NCI-H146 treated with DMSO at 0.1 percent for 48 hours (cell line): ENCODE data around the gene AUH.

ENCODE experiments used
- DNase-seq: peaks from one replicate; lab custom pipeline; 2025; ENCODE audit not compliant: unreplicated experiment; lab: John Stamatoyannopoulos, UW

Gene AUH

DNA sequence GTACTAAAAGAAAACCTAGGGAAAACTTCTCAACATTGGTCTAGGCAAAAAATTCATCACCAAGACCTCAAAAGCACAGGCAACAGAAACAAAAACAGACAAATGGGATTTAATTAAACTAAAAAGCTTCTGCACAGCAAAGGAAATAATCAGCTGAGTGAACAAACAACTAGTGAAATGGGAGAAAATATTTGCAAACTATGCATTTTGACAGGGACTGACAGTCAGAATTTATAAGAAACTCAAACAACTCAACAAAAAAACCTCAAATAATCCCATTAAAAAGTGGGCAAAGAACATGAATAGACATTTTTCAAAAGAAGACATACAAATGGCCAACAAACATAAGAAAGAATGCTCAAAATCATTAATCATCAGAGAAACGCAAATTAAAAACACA, 189.4 kb downstream of the AUH start:
- DNase-seq, result no peak

GRCh38 chr9:91170951-91171350, 190.8 kb downstream of the AUH start:
- DNase-seq, result no peak

- no peak for DNase-seq
Observed at GRCh38 chr9:91166796-91167366, 194.8 kb downstream of the AUH start.

GRCh38 chr9:91164724-91165520, 196.8 kb downstream of the AUH start:
- DNase-seq, result no peak
